Stomach (tissue), 9 donors: ENCODE data around the gene DAPK2. TPM values are rescaled to one million over a fixed set of nuclear protein-coding genes. Genes with fewer than 3 reads are reported as not detected.
"Not testable (repeated sequence)": the region's sequence is repeated elsewhere in the genome, so short reads cannot be mapped to it uniquely, and the experiment has no call there.

Experiments used
- DNase-seq, 2 donors: peaks; one replicate each; pipeline versions ENCODE4 v3.0.0 to v3.0.0-alpha.2; 2013 to 2019
- H3K27ac ChIP-seq, 5 donors: fragments of 200-600 bp in 4 of 5; sonication (generic) in 4 of 5; one replicate each; pipeline ENCODE4 v1.5.1; 2013 to 2019; ENCODE audit warnings: mild to moderate bottlenecking in 1 of 5, moderate library complexity in 1 of 5
- H3K27me3 ChIP-seq, 3 donors: fragments of 200-600 bp; sonication (generic); one replicate each; pipeline ENCODE4 v1.5.1; 2017 to 2019; ENCODE audit warnings: mixed run types in 1 of 3
- H3K36me3 ChIP-seq, 4 donors: fragments of 200-600 bp; sonication (generic); 1 replicate in 3 of 4; 2 replicates in 1 of 4; pipeline ENCODE4 v1.5.1; 2016 to 2019
- H3K4me1 ChIP-seq, 4 donors: fragments of 200-600 bp; sonication (generic); one replicate each; pipeline ENCODE4 v1.5.1; 2016 to 2019
- H3K4me3 ChIP-seq, 4 donors: fragments of 200-600 bp; sonication (generic) in 3 of 4; one replicate each; pipeline ENCODE4 v1.5.1; 2016 to 2019; ENCODE audit warnings: mild to moderate bottlenecking in 1 of 4
- H3K9me3 ChIP-seq, 4 donors: fragments of 200-600 bp; sonication (generic); one replicate each; pipeline ENCODE4 v1.5.1; 2016 to 2019
- CTCF ChIP-seq, 7 experiments: fragments of 450-650 bp in 4 of 7; fragments of 200-600 bp in 3 of 7; sonication (generic) in 3 of 7; IDR thresholded peaks; one replicate each; pipeline ENCODE4 v1.5.1; 2016 to 2019; ENCODE audit warnings: antibody characterized with exemption in 7 of 7, control low read depth in 2 of 7, mild to moderate bottlenecking in 1 of 7
- EP300 ChIP-seq: sonication (generic); formaldehyde crosslinking; IDR thresholded peaks from one replicate; pipeline ENCODE4 v1.6.1; 2017; ENCODE audit warnings: antibody characterized with exemption
- POLR2A ChIP-seq, 4 donors: fragments of 450-650 bp; IDR thresholded peaks; one replicate each; pipeline ENCODE4 v1.6.1; 2016; ENCODE audit warnings: antibody characterized with exemption in 4 of 4, control low read depth in 2 of 4, mild to moderate bottlenecking in 1 of 4, moderate library complexity in 1 of 4
- POLR2AphosphoS5 ChIP-seq, 3 donors: sonication (generic); formaldehyde crosslinking; IDR thresholded peaks; one replicate each; pipeline ENCODE4 v1.6.1; 2016; ENCODE audit warnings: antibody characterized with exemption in 3 of 3
- WGBS, 5 donors: extraction: QIAGEN DNeasy Blood & Tissue Kit in 3 of 5; methylation state at CpG; one replicate each; pipeline versions ENCODE4 v1.1.5 to v1.1.7; 2013 to 2018; 5-methylcytosine and 5-hydroxymethylcytosine counted together
- intact Hi-C: fragments of 100-400 bp; cut with DNase I; formaldehyde crosslinking; loops from one replicate; pipeline ENCODE4 v1.15.1; 2023; ENCODE audit warnings: low total_unique reads
- polyA plus RNA-seq, 3 donors: library from polyadenylated mRNA; stranded (reverse); fragments of 200-250 nt; gene quantifications; one replicate each; pipeline ENCODE4 v1.2.3, GENCODE V29; 2013
- total RNA-seq, 5 donors: library from RNA; depleted of rRNA; stranded (reverse); fragments of >200 nt; gene quantifications; one replicate each; pipeline versions ENCODE4 v1.1.0 to v1.2.3, GENCODE V29; 2014 to 2016
- donor health status: healthy with polysubstance abuse.
- donor health status: Bipolar disorder and iron deficiency.
- donor health status: healthy.

The DAPK2 gene
- total and polyA plus RNA-seq, 8 donors, result 5.2 to 178 (median 16.6) TPM

DNA sequence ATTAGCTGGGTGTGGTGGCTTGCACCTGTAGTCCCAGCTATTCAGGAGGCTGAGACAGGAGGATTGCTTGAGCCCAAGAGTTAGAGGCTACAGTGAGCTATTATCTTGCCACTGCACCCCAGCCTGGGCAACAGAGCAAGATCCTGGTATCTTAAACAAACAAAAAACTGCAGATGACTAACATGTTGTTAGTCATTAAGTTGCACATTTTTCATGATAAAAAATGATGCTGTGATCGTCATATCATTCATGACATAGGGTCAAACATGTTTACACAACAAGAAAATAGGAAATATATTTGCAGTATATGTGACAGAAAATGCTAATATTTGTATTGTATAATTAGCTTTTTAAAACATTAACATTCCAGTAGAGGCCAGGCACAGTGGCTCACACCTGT is 20.2 kb upstream of the DAPK2 start:
- intact Hi-C loops, result loop anchor here (5.0 to 10.0 kb wide), 2 partner anchors 172 to 309 kb away; no protein-coding TSS in a partner anchor
- Histone ChIP-seq H3K4me3 (no peak overlapping the region), H3K4me1 (peaks cover 15 to 32% (median 21%) of the 10 kb centered on the region in 4 donors), H3K9me3 (no peaks in the 10 kb centered on the region), H3K27me3 (no peaks in the 10 kb centered on the region), H3K27ac (no peak overlapping the region), H3K36me3 (peaks cover 0 to 3% (median under 1%) of the 10 kb centered on the region in 4 donors)
- DNase-seq, result no peak
- TF ChIP-seq EP300, result no peak
- 20 to 46% (median 28%) methylated on average over 1 of the region's 1 CpG for WGBS, 5 donors

- H3K27me3 ChIP-seq, result no peaks in the 10 kb centered on the region
- DNase-seq, result no peak
- WGBS, 5 donors, result 90 to 96% (median 95%) methylated on average over 23 to 29 of the region's 29 CpGs
- H3K9me3 ChIP-seq, result peaks cover 0 to 4% (median 2%) of the 10 kb centered on the region in 4 donors
- H3K4me1 ChIP-seq, result no peaks in the 10 kb centered on the region
- intact Hi-C loops, result loop anchor here (10.0 kb wide), 1 partner anchor 166 kb away; no protein-coding TSS in a partner anchor
- H3K27ac ChIP-seq, result no peak overlapping the region
- no peak overlapping the region for H3K4me3 ChIP-seq
- no peak for TF ChIP-seq CTCF (IDR thresholded peaks at IDR 0.05)
- no peak for TF ChIP-seq POLR2AphosphoS5 (IDR thresholded peaks at IDR 0.05)
- no peak for TF ChIP-seq EP300
- no peak for TF ChIP-seq POLR2A (IDR thresholded peaks at IDR 0.05)
- no peaks in the 10 kb centered on the region for H3K36me3 ChIP-seq
These were observed 14.4 kb upstream of the DAPK2 start for GRCh38 chr15:64060716-64061115.

DNA sequence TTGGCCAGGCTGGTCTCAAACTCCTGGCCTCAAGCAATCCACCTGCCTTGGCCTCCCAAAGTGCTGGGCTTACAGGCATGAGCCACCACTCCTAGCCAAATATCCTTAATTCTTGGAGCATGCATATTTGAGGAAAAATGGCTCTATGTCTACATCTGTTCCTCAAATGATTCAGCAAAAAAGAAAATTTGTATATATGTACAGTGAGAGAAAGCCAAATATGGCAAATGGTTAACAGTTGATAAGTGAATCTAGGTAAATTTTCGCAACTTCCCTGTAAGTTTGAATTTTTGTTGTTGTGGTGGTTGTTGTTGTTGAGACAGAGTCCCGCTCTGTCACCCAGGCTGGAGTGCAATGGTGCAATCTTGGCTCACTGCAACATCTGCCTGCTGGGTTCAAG is 12.8 kb upstream of the DAPK2 start:
- H3K9me3 ChIP-seq, DNase-seq, H3K4me1 ChIP-seq, H3K4me3 ChIP-seq, H3K27ac ChIP-seq, intact Hi-C loops, H3K36me3 ChIP-seq, H3K27me3 ChIP-seq: not testable (repeated sequence)
- 88 to 95% (median 90%) methylated on average over 2 of the region's 2 CpGs for WGBS, 5 donors

DNA sequence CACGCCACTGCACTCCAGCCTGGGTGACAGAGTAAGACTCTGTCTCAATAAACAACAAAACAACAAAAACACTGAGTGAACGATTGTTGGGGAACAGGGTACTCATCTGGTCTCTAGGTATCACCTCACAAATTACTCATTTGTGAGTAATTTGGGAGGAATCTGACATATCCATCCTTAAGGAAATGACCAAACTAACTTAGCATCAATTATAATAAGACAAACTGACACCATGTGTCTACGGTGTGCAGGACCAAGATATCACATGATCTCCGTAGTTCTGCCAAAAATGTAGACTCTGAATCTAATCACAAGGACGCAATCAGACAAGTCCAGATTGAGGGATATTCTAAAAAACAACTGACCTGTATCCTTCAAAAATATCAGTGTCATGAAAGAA is 12.0 kb upstream of the DAPK2 start:
- DNase-seq, result no peak
- H3K27ac ChIP-seq, result no peak overlapping the region
- H3K4me3 ChIP-seq, result no peak overlapping the region
- intact Hi-C loops, result no loop called here
- WGBS, 5 donors, result 77 to 83% (median 81%) methylated on average over 5 of the region's 5 CpGs
- no peaks in the 10 kb centered on the region for H3K36me3 ChIP-seq
- TF ChIP-seq POLR2AphosphoS5 (IDR thresholded peaks at IDR 0.05) (no peak), EP300 (no peak), CTCF (IDR thresholded peaks at IDR 0.05) (no peak), POLR2A (IDR thresholded peaks at IDR 0.05) (no peak)
- peaks cover 0 to 4% (median 2%) of the 10 kb centered on the region in 4 donors for H3K9me3 ChIP-seq
- H3K27me3 ChIP-seq, result no peaks in the 10 kb centered on the region
- H3K4me1 ChIP-seq, result no peaks in the 10 kb centered on the region

DNA sequence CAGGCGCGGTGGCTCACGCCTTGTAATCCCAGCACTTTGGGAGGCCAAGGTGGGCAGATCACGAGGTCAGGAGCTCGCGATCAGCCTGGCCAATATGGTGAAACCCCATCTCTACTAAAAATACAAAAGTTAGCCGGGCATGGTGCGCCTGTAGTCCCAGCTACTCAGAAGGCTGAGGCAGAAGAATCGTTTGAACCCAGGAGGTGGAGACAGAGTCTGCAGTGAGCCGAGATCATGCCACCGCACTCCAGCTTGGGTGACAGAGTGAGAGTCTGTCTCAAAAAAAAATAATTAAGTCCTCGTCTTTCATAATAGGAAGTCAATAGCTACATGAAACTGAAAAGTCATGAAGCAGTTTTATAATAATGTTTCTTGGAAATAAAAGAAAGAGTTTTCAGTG is 7.4 kb upstream of the DAPK2 start:
- H3K9me3 ChIP-seq, H3K36me3 ChIP-seq, H3K27me3 ChIP-seq, intact Hi-C loops, DNase-seq, H3K4me3 ChIP-seq, H3K27ac ChIP-seq: not testable (repeated sequence)
- WGBS, 5 donors, result 81 to 89% (median 88%) methylated on average over 12 of the region's 12 CpGs
- H3K4me1 ChIP-seq, result peaks cover 0 to 13% (median 3%) of the 10 kb centered on the region in 4 donors

DNA sequence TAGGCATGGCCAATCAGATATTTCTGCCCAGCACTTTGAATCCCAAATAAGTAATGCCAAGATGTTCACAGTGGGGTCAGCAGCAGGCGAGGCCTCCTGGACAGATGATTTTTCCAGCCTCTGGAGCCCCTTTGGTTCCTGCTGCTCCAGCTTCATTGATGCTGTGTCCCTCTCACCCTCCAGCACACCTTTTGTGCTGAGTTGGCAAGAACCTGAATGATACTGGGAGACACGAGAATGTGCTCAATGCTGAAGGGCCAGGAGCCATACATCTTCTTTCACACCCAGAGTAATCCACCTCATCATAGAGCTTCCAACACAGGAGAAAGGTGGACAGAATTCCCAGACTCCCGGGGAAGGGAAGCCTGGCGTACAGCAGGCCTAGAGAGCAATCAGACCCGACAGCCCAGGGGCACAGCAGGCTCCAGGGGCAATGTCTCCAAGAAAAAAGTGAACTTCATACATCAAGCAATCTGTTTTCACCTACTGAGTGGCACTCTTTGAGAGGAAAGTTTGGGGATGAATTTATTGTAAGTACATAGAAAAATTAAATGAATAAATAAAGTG is 6.7 kb upstream of the DAPK2 start:
- H3K36me3 ChIP-seq, result no peaks in the 10 kb centered on the region
- peaks cover 0 to 19% (median 3%) of the 10 kb centered on the region in 4 donors for H3K4me1 ChIP-seq
- DNase-seq, result no peak
- TF ChIP-seq EP300 (no peak), CTCF (IDR thresholded peaks at IDR 0.05) (no peak), POLR2AphosphoS5 (IDR thresholded peaks at IDR 0.05) (no peak), POLR2A (IDR thresholded peaks at IDR 0.05) (no peak)
- no peaks in the 10 kb centered on the region for H3K27me3 ChIP-seq
- H3K4me3 ChIP-seq, result no peak overlapping the region
- no peaks in the 10 kb centered on the region for H3K9me3 ChIP-seq
- 86 to 94% (median 93%) methylated on average over 5 of the region's 5 CpGs for WGBS, 5 donors
- H3K27ac ChIP-seq, result no peak overlapping the region
- intact Hi-C loops, result no loop called here
